Limb (tissue), 2 donors: ENCODE results near the gene WDR70.
A peak's percentile ranks its signal among the peaks of the same experiment; 100 is the strongest.
"Not testable (repeated sequence)": the region's sequence is repeated elsewhere in the genome, so short reads cannot be mapped to it uniquely, and the experiment has no call there.

Experiments used
- DNase-seq, 2 donors: peaks; one replicate each; pipeline ENCODE4 v3.0.0-alpha.2; 2016; ENCODE audit errors: extremely low spot score in 2 of 2

WDR70 gene

DNA sequence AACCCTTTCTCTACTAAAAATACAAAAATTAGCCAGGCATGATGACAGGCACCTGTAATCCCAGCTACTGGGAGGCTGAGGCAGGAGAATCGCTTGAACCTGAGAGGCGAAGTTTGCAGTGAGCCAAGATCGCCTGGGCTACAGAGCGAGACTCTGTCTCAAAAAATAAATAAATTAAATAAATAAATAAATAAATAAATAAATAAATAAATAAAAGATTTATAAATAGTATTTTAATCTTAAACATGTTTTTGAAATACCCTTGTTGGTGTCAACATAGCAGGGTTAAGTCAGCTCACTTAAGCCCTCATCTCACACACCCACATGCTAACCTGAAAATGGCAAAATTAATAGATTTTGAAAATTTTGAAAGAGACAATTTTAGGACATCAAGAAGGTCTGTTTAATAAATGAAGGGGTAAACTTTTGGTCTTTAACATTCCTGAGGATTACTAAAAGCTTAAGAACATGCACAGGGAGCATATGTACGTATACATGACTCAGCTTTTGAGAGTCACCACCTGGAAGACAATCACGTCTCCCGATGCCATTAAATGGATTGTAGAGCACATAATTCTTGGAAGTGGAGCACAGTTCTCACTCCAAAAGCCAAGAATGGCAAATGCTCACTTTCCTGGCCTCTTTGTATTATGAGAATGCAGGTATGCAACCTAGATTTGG lies 258.2 kb downstream of the WDR70 start:
- DNase-seq: no peak

DNA sequence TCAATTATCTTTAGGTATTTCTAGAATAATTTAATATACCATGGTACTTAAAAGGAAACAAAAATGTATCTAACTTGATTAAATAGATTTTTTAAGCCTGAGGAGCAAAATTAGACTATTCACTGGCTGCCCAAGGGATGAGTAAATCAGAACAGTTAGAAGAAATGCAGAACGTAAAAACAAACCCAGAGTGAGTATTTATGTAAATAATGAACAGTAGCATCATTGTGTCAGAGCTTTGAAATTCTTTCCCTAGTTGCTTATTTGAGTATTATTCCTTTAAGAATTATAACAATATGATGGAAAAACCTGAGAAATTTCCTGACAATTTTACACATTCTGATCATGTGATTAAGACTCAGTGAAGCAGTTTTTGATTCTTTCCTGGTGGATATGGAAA lies 259.8 kb downstream of the WDR70 start:
- no peak for DNase-seq

DNA sequence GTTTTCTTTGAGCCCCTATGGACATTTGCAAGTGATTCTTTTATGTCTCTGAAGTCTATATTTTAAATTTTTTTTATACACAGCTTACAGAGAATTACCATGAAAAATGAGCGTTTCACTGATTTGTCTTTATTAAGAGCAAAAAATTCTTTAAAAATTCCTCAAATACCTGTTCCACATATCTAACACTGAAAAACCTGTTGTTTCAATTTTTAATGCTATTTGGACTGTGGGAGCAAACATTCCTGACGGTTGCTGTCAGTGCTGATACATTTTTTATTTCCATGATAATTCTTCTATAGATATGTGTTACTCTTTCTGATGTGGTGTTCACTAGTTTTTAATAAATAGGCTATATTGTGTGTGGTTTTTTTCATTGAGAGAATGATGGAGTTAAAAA lies 261.0 kb downstream of the WDR70 start:
- DNase-seq: no peak

DNA sequence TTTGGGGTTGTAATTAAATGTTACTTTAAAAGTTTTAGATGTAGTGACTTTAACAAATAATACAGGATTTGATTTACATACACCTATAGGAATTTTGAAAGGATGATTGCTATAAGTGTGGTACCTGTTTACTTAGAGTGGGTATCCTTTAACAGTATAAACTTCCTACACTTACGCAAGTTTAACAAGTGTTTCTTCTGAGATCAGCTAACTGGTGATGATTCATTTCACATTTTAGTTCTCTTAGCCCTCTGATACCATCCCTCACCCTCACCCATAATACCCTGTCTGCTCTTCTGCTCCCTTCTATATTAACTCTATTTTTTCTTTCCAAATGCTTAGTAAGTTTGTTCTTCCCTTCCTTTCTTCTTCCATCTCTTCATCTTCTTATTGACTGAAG lies 262.8 kb downstream of the WDR70 start:
- no peak for DNase-seq

DNA sequence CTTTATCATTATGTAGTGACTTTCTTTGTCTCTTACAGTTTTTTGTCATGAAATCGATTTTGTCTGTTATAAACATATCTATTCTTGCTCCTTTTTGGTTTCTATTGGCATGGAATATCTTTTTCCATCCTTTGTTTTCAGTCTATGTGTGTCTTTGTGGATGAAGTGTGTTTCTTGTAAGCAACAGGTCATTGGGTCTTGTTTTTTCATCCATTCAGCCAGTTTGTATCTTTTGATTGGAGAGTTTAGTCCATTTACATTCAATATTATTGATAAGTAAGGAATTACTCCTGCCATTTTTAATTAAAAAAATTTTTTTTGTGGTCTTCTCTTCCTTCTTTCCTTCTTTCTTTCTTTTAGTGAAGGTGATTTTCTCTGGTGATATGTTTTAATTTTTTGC lies 266.6 kb downstream of the WDR70 start:
- DNase-seq: no peak

DNA sequence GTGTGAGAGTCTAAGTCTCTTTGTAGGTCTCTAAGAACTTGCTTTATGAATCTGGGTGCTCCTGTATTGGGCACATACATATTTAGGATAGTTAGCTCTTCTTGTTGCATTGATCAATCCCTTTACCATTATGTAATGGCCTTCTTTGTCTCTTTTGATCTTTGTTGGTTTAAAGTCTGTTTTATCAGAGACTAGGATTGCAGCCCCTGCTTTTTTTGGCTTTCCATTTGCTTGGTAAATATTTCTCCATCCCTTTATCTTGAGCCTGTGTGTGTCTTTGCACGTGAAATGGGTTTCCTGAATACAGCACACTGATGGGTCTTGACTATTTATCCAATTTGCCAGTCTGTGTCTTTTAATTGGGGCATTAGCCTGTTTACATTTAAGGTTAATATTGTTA lies 275.4 kb downstream of the WDR70 start:
- DNase-seq: not testable (repeated sequence)

DNA sequence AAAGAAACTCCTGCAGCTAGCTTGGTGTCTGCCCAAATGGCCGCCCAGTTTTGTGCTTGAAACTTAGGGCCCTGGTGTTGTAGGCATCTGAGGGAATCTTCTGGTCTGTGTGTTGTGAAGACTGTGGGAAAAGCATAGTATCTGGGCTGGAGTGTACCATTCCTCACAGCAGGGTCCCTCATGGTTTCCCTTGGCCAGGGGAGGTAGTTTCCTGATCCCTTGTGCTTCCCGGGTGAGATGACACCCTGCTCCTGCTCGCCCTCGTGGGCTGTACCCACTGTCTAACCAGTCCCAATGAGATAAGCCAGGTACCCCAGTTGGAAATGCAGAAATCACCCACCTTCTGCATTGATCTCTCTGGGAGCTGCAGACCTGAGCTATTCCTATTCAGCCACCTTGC lies 277.9 kb downstream of the WDR70 start:
- DNase-seq: no peak

DNA sequence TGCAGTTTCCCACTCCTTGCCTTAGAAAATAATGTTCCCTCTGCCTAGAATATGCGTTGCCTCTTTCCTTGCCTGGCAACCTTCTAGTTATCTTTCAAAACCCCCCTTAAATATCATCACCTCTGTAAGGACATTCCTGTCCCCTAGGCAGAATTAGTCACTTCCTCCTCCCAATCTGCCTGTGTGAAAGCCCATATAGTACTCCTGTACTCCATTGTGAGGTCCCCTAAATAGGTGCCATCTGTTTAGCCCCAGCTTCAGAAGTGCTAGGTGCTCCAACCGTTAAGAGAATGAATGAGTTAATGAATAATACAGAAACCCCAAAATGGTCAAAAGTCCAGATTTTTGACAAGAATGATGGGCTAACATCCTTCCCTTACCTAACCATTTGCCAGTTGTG lies 279.3 kb downstream of the WDR70 start:
- no peak for DNase-seq

DNA sequence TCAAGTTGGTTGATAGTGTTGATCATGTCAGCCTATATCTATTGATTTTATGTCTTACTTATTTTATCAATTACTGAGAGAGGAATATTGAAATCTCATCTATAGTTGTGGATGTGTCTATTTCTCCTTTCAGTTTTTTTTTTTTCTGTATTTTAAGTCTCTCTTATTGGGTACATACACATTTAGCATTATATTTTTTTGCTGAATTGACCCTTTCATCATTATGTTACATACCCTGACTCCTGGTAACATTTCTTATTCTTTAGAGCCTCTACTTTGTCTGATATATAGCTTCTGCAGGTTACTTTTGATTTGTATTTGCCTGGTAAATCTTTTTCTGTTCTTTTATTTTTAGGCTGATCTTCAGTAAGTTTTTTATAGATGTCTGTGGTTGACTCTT lies 281.2 kb downstream of the WDR70 start:
- DNase-seq: no peak

DNA sequence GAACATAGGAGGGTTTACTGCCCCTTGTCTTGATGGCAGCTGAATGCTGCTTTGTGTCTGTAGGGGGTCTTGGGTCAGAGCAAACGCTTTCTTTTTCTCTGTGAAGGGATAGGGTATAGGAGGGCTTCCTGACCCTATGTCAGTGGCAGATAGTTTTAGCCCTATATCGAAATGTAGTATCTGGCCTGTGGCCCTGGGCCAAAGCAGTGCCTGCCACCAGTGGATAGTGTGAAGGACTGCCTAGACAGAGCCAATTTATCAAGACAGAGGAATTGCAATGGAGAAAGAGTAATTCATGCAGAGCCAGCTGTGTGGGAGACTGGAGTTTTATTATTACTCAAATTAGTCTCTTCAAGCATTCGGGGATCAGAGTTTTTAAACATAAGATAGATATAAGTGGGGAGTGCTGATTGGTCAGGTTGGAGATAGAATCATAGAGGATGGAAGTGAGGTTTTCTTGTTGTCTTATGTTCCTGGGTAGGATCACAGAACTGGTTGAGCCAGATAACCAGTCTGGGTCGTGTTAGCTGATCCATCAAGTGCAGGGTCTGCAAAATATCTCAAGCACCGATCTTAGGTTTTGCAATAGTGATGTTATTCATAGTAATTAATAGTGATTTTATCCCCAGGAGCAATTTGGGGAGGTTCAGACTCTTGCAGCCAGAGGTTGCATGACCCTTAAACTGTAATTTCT lies 282.3 kb downstream of the WDR70 start:
- no peak for DNase-seq

DNA sequence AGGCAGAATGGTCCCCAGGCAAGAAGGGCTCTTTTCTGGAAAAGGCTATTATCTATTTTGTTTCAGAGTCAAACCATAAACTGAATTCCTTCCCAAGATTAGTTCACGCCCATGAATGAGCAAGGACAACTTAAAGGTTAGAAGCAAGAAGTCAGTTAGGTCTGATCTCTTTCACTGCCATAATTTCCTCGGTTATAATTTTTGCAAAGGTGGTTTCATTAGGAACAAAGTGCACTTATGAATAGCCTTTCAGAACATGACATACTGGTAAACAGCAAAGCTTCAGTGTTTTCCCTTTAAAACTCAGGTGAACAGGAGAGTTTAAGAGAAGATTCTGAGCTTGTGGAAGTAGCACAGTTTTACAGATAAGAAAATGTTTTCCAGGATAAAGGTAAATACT lies 282.8 kb downstream of the WDR70 start:
- DNase-seq: no peak

DNA sequence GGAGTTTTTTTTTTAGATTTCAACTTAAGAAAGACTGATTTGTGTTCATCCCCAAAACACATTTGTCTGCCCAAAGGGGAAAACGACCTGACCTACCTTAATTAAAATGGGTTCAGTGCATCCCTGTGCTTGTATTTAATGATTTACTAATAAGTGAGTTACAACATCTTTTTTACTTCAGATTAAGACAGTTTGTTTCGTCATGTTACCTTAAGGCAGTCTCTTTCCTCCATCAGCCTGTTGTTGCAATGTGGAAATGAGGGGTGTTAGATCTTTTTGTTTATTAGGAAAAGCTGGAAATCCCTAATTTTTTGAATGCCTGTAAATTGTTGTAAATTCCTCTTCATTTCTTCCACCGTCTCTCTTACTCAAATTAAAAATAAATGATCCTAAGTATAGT lies 283.2 kb downstream of the WDR70 start:
- DNase-seq: no peak

DNA sequence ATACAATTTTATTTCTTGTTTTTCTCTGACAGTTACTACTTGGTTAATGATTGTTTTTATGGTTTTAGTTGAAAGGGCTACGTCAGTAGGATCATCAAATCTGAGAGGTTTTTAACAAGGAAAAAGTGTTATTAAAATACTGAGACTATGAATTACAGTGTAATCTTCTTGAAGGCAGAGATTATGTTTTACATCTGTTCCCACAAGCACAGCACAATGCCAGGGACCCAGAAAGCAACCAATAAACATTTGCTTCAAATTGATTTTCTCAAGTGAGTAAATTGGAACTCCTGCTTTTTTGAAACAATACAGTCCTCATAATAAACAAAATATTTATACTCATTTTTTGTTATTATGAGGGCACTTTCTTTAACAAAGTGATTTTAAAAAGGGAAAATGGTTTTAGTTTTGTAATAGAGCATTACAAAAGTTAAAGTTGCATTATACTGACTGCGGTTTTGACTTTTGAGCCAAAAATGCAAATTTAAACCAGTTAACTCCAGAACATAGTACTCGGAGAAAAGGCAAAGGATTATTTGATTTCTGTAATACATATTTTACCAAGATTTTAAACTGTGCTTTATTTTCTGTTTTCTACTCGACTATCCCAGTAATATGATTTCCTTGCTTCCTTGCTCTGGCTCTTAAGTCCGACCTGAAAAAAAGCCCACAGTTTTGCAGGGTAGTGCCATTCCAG lies 283.8 kb downstream of the WDR70 start:
- no peak for DNase-seq

DNA sequence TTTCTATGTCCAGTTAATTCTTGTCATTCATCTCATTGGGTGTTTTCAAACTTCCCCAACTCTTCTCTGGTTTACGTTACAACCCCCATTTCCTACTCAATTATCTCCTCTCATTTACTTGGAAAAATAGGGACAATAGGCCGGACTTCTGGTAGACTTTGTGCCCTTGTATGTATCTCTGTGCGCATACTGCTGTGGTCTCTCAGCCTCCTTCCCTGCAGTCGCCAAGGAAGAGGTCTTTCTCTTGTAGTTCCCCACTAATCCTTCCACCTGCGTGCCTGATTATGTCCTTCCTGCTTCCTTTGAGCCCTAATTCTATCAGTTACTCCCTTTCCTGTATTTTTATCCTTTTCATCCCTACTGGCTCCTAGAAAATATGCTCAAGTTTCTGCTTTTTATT lies 284.4 kb downstream of the WDR70 start:
- DNase-seq: no peak

DNA sequence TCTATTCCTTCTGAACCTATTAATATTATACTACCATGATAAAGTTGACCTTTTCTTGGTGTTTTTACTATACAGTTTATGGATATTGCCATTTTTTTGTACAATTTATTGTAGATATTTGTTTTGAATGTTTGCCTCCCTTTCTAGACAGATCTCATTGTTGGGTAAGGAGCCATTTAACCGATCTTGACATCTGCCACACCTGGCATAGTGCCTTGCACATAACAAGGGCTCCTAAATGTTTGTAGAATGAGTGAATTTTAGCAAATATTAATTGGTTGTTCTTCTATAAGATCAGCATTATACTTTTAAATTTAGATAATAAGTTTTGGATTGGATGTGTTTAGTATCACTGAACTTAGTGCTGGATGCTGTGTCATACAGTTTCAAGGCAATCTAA lies 285.4 kb downstream of the WDR70 start:
- no peak for DNase-seq

DNA sequence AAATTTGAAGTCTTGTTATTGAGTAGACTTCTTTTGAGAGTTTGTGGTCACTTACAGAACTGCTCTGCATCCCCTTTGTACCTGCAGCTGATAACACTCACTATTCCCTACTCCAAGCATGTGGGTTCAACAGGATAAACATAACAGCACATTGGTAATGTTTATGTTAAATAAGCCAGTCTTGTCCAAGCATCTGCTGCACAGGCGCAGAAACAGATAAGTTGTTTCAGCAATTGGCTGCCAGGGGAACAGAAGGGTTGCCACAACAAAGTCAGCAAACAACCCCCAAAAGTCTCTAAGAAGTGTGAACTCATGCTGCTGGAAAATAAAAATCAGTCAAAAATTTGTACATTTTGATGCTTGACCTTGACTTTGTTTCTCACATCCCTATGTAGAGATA lies 286.2 kb downstream of the WDR70 start:
- DNase-seq: peak in 1 of 2 donors; percentile 38

DNA sequence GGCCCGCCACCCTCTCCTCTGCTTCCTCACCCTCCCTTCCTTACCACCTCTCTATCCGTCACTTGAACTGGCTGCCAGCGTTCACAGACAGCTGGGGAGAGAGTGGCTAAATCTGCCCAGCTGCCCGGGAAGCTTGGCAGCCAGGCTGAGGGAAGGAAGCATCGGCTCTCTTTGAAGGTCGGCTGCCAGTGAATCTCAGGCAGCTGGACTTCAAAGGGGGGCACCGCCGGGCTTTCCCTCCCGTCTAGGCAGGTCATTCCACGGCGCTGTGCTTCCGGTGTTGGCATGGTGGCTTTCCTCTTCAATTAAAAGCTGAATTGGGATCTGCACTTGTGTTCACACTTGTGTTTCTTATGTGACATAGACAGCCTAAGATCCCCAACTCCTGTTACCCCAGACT lies 286.8 kb downstream of the WDR70 start:
- DNase-seq: peak; percentile 60 to 69

DNA sequence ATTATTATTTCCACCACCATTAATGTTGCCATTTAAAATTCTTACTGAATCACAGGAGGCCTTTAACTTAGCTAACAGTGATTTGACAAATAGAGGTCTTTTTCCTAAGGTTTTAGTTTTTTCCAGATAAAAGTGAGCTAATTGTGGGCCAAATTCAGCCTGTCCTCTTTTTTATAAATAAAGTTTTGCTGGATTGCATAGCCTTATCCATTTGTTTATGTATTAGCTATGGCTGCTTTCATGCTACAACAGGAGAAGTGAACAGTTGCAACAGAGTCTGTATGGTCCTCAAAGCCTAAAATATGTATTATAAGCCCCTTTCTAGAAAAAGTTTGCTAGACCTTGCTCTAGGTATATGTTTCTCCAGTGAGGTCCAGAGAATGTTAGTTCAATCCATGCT lies 288.3 kb downstream of the WDR70 start:
- DNase-seq: no peak

DNA sequence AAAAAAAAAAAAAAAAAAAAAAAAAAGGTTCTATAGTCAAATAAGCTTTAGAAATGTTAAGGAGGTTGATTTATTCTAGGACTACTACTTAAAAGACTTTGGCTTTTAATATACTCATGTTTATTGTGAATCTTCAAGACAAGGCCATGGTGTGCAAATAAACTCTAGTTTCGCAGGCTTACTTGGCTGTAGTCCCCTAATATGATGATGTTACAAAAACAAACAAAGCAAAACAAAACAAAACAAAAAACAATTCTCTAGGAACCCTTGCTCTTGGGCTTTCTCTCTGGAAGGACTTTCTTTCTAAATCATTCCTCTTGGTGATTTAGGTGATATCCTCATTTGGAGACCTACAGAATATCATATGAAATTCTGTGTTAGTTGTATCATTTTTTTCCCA lies 288.7 kb downstream of the WDR70 start:
- no peak for DNase-seq

DNA sequence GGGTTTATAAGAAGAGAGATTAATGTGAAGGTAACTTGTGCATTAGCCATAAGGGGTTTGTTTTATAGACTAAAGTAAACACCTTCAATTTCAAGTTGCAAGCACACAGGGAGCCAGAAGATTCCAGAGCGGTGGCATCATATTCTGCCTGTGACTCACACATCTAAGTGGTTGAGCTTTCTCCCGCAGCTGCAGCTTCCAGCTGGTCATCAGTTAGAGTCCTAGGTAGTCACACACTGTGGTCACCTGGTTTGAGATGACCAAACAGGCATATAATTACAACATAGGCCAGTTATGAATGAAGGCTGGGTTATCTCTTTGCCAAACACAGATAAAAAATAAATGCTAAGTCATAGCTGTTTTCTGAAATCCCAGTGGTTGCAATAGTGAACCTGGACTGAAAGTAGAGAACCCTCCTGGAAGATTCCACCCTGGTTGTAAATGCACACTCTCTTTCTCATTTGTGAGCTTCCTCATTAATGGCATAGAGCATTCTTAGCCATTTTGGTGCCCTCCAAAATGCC lies 289.5 kb downstream of the WDR70 start:
- DNase-seq: no peak

DNA sequence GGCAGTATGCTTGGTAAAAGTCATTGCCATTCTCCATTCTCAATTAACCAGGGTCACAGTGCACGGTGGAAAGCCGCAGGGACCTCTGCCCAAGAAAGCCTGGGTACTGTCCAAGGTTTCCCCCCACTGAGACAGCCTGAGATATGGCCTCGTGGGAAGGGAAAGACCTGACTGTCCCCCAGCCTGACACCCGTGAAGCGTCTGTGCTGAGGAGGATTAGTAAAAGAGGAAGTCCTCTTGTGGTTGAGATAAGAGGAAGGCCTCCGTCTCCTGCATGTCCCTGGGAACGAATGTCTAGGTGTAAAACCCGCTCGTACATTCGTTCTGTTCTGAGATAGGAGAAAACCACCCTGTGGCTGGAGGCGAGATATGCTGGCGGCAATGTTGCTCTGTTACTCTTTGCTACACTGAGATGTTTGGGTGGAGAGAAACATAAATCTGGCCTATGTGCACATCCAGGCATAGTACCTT lies 293.0 kb downstream of the WDR70 start:
- DNase-seq: not testable (repeated sequence)

DNA sequence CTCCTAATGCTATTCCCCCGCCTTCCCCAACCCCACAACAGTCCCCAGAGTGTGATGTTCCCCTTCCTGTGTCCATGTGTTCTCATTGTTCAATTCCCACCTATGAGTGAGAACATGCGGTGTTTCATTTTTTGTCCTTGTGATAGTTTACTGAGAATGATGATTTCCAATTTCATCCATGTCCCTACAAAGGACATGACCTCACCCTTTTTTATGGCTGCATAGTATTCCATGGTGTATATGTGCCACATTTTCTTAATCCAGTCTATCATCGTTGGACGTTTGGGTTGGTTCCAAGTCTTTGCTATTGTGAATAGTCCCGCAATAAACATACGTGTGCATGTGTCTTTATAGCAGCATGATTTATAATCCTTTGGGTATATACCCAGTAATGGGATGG lies 295.2 kb downstream of the WDR70 start:
- not testable (repeated sequence) for DNase-seq
